Heart left ventricle (tissue), 16 donors: ENCODE data around the gene NAPSA. TPM values are rescaled to one million over a fixed set of nuclear protein-coding genes. Genes with fewer than 3 reads are reported as not detected.
"Not testable (repeated sequence)": the region's sequence is repeated elsewhere in the genome, so short reads cannot be mapped to it uniquely, and the experiment has no call there.

Source experiments
- ATAC-seq, 4 donors: fragments of 200-7000 bp; cut with Tn5 transposase; one replicate each; pipeline ENCODE4 v1.9.1; 2020 to 2022; ENCODE audit warnings: moderate library complexity in 4 of 4, mild to moderate bottlenecking in 3 of 4, moderate number of reproducible peaks in 1 of 4
- DNase-seq, 5 donors: peaks; one replicate each; pipeline ENCODE4 v3.0.0-alpha.2; 2020
- H3K27ac ChIP-seq, 12 donors: fragments of 200-600 bp; sonication (generic) in 4 of 12; one replicate each; pipeline versions ENCODE4 v1.5.0 to v1.8.0; 2016 to 2022; ENCODE audit warnings: mild to moderate bottlenecking in 2 of 12
- H3K27me3 ChIP-seq, 9 donors: fragments of 200-600 bp; sonication (generic) in 2 of 9; one replicate each; pipeline versions ENCODE4 v1.5.1 to v1.8.0; 2016 to 2022; ENCODE audit warnings: mild to moderate bottlenecking in 3 of 9
- H3K36me3 ChIP-seq, 9 donors: fragments of 200-600 bp; sonication (generic) in 2 of 9; one replicate each; pipeline versions ENCODE4 v1.5.0 to v1.8.0; 2018 to 2022; ENCODE audit warnings: mild to moderate bottlenecking in 2 of 9
- H3K4me1 ChIP-seq, 12 donors: fragments of 200-600 bp; sonication (generic) in 4 of 12; one replicate each; pipeline versions ENCODE4 v1.5.0 to v1.8.0; 2016 to 2022; ENCODE audit warnings: mild to moderate bottlenecking in 3 of 12
- H3K4me3 ChIP-seq, 12 donors: fragments of 200-600 bp; sonication (generic) in 4 of 12; one replicate each; pipeline versions ENCODE4 v1.5.0 to v1.8.0; 2017 to 2022; ENCODE audit warnings: mild to moderate bottlenecking in 9 of 12, moderate library complexity in 4 of 12
- H3K9me3 ChIP-seq, 12 donors: fragments of 200-600 bp; sonication (generic) in 4 of 12; one replicate each; pipeline versions ENCODE4 v1.5.0 to v1.8.0; 2016 to 2022; ENCODE audit warnings: mild to moderate bottlenecking in 1 of 12
- CTCF ChIP-seq, 12 donors: fragments of 200-600 bp; sonication (generic) in 4 of 12; IDR thresholded peaks; one replicate each; pipeline versions ENCODE4 v1.5.0 to v1.8.0; 2018 to 2022; ENCODE audit warnings: antibody characterized with exemption in 12 of 12, mild to moderate bottlenecking in 5 of 12
- POLR2A ChIP-seq, 2 donors: fragments of 450-650 bp; IDR thresholded peaks; one replicate each; pipeline ENCODE4 v1.6.1; 2017; ENCODE audit warnings: antibody characterized with exemption in 2 of 2, mild to moderate bottlenecking in 2 of 2, moderate library complexity in 2 of 2
- WGBS, 4 donors: extraction: QIAGEN DNeasy Blood & Tissue Kit in 2 of 4; methylation state at CpG; one replicate each; pipeline versions ENCODE4 v1.1.5 to v1.1.7; 2013 to 2018; 5-methylcytosine and 5-hydroxymethylcytosine counted together
- intact Hi-C, 10 donors: fragments of 100-400 bp; cut with DNase I; formaldehyde crosslinking; loops; one replicate each; pipeline versions ENCODE4 v1.11.1 to v1.14.2; 2022
- polyA plus RNA-seq, 2 donors: library from polyadenylated mRNA; stranded (reverse); fragments of 200-250 nt; gene quantifications; one replicate each; pipeline ENCODE4 v1.2.3, GENCODE V29; 2013
- total RNA-seq, 9 donors: library from RNA; depleted of rRNA in 2 of 9; stranded (reverse); fragments of >200 nt in 2 of 9; fragmentation: NEBNext Ultra II Directional in 3 of 9; extraction: Animal tissue kit (Norgen Biotek cat#: 25700) in 3 of 9; gene quantifications; one replicate each; pipeline versions ENCODE4 v1.1.0 to v1.2.4, GENCODE V29; 2016 to 2023
- donor health status: ischemic (EF 13 %, LVEDD 7.1; RV severe dilation, severe dysfunction).
- donor health status: healthy with polysubstance abuse.
- donor health status: DM: no; HTN: yes; CAD: no.
- donor health status: DM: no; HTN: no; CAD: no.
- donor health status: ischemic (EF 25% LVEDD 6.9; RV normal size, moderate dysfunction).
- donor health status: ischemic (EF 25% LVEDD 5.7; RV mildly dilated, moderate dysfunction).
- donor health status: healthy.
- donor health status: DM: yes; HTN: yes; CAD: no.
- donor health status: ischemic (EF 35%, LVEDD 5.7; RV mildly dilated, moderate dysfunction).
- donor health status: nonischemic (EF 11% LVEDD 7.7; RV severe dilation, severe dysfunction).
- donor health status: DM: yes; HTN: yes; CAD: no.
- donor health status: PGD.
- donor health status: ischemic (EF 29% LVEDD 5.4; RV normal size, mild dysfunction).
- donor health status: nonischemic (EF 23%, LVEDD 6.1; RV moderate dilation, normal function).

The NAPSA gene
- total and polyA plus RNA-seq, 11 donors, result 0.28 to 0.89 (median 0.62) TPM; not detected in 5

DNA sequence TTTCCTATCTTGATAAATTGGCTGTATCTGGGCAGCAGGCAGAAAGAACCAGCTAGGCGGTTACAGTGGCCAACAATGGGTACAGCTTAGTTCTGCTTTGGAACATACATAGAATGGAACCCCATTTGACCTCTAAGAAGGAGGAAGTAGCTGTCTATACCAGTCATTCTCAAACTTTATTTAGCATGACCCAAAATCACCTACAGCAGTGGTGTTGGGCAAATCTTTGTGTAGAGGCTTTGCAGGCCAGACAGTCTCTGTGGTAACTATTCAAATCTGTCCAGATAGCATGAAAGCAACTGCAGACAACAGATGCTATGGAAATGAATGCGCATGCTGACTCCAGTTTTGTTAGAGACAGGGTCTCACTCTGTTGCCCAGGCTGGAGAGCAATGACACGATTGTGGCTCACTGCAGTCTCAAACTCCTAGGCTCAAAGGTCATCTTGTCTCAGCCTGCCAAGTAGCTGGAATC, 24.3 kb downstream of the NAPSA start:
- DNase-seq, result no peak
- 85 to 93% (median 91%) methylated on average over 3 of the region's 3 CpGs for WGBS, 4 donors
- TF ChIP-seq CTCF (IDR thresholded peaks at IDR 0.05), result no peak
- no peaks in the 10 kb centered on the region for H3K36me3 ChIP-seq
- no peak overlapping the region for H3K27ac ChIP-seq
- no peak overlapping the region for H3K4me3 ChIP-seq
- H3K27me3 ChIP-seq, result no peaks in the 10 kb centered on the region
- intact Hi-C loops, result no loop called here
- peak in 1 of 4 donors; percentile 47 for ATAC-seq
- peaks cover 0 to 19% (median 4%) of the 10 kb centered on the region in 12 donors for H3K9me3 ChIP-seq
- H3K4me1 ChIP-seq, result peaks cover 0 to 28% (median 0%) of the 10 kb centered on the region in 12 donors

DNA sequence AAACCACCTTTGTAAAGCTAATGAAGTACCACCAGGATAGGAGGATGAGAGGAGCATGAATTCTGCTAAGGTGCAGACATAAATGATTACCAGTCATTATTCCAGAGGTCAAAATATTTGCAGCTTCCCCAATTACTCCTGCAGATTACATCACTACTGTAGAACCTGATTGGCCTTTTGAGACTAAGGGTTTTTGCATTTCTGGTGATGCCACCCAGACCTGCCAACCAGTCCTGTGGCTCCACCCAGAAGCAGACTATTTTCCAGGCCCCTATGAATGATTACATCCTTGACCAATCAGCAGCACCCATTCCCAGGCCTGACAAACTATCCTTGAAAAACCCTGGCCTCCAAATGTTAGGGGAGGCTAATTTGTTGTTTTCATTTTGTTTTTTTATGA, 25.1 kb downstream of the NAPSA start:
- ATAC-seq, result no peak
- TF ChIP-seq POLR2A (IDR thresholded peaks at IDR 0.05) (no peak), CTCF (IDR thresholded peaks at IDR 0.05) (no peak)
- intact Hi-C loops, result no loop called here
- Histone ChIP-seq H3K27me3 (no peaks in the 10 kb centered on the region), H3K36me3 (no peaks in the 10 kb centered on the region), H3K4me3 (no peak overlapping the region), H3K27ac (no peak overlapping the region), H3K4me1 (peaks cover 0 to 28% (median 0%) of the 10 kb centered on the region in 12 donors), H3K9me3 (peaks cover 0 to 15% (median 4%) of the 10 kb centered on the region in 12 donors)
- no peak for DNase-seq

DNA sequence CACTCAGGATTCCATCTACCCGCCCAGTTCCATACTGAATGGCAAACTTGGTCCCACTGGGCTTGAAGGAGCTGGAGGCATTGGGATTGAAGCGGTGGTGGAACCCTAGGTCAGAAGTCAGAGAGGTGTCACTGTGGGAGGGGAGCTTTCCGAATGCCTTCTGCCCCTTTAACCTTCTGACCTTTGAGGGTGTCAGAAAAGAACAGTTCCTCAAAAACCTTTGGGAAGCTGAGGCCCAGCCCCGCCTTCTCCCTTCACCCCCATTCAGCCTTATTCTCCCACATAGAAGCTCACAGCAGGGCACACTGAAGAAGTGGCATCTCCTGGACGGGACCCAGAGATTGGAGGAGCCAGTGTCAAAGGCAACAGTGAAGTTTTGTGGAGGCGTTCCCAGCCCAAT, 28.4 kb downstream of the NAPSA start:
- peaks cover 0 to 23% (median 10%) of the 10 kb centered on the region in 9 donors for H3K27me3 ChIP-seq
- H3K27ac ChIP-seq, intact Hi-C loops, H3K36me3 ChIP-seq, H3K4me3 ChIP-seq, H3K9me3 ChIP-seq, ATAC-seq: not testable (repeated sequence)
- WGBS, 4 donors, result 78 to 88% (median 87%) methylated on average over 6 of the region's 6 CpGs
- peak in 1 of 5 donors; percentile 14 for DNase-seq
- H3K4me1 ChIP-seq, result peaks cover 0 to 42% (median 8%) of the 10 kb centered on the region in 12 donors

GRCh38 chr19:50334741-50335421, 30.6 kb downstream of the NAPSA start:
- peaks cover 0 to 33% (median 11%) of the 10 kb centered on the region in 12 donors for H3K4me1 ChIP-seq
- no peaks in the 10 kb centered on the region for H3K9me3 ChIP-seq
- intact Hi-C loops, result no loop called here
- H3K36me3 ChIP-seq, result no peaks in the 10 kb centered on the region
- ATAC-seq (no peak), DNase-seq (peak in 2 of 5 donors; percentile 32 to 60)
- TF ChIP-seq POLR2A (IDR thresholded peaks at IDR 0.05), result no peak
- TF ChIP-seq CTCF (IDR thresholded peaks at IDR 0.05), result no peak
- H3K27me3 ChIP-seq, result peaks cover 0 to 41% (median 15%) of the 10 kb centered on the region in 9 donors
- no peak overlapping the region for H3K4me3 ChIP-seq
- 90 to 96% (median 94%) methylated on average over 12 of the region's 12 CpGs for WGBS, 4 donors
- H3K27ac ChIP-seq, result no peak overlapping the region
